ENCODE data around the gene GTPBP8. TPM values are rescaled to one million over a fixed set of nuclear protein-coding genes. Genes with fewer than 3 reads are reported as not detected.
A peak's percentile ranks its signal among the peaks of the same experiment; 100 is the strongest.

Gene GTPBP8
- total and polyA plus RNA-seq, 2 of the 13 experiments (the other 11 are each of a cell fraction or from before 2014, with no cell fraction given): 12.5 to 16.7 TPM

DNA sequence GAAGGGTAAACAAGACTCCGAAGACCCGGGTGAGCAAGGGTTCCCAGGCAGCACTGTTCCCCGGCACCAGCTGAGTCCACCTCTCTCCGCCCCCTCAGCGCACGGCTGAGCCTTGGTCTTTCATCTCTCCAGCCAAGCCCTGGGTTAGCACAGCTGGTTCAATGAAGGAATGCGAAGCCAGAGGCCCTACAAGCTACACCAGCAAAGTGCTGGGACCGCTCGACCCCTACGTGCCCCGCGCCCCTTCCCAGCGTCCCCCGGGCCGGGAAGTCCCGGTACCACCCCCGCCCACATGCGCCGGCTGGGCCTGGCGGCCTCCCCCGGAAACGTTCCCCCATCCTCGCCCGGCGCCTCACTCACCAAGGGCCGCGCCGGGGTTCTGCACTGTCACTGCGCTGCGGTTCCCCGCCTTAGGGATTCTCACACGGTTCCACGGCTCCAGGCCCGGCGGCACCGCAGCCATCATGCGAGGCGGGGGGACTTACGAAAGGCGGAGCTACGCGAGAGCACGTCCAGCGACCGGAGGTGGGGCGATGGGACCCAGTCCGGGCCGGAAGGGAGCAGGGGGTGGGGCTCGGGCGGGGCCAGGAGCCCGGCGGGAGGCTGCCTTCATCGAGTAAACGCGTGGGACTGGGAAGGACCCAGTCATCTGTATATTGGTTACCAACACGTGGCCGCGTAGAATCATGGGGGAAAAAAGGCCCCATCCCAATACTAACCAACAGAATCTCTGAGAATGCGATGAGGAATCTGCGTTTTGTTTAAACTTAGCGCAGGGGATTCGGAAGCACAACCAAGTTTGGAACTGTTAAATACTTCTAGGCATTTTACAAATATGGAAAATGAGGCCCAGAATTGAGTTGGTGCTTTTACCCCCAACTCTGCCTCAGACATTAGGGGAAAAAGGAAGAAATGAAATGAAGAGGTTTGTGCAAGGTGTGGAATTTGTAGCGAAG lies 28.7 kb downstream of the GTPBP8 start (continued):
- no peak for TF ChIP-seq NPAS2 (CRISPR knock-in tag; IDR thresholded peaks at IDR 0.05; ENCODE audit: borderline replicate concordance)
- TF ChIP-seq SALL1 (CRISPR knock-in tag; IDR thresholded peaks at IDR 0.05): peak; percentile 83
- no peak; the same call in 1 of the 2 replicates for TF ChIP-seq ZFP36L1 (CRISPR knock-in tag; IDR thresholded peaks at IDR 0.05)
- no peak for TF ChIP-seq DDIT3 (CRISPR knock-in tag; IDR thresholded peaks at IDR 0.05)
- TF ChIP-seq ZNF768 (CRISPR knock-in tag; IDR thresholded peaks at IDR 0.05): peak; percentile 73
- TF ChIP-seq ZKSCAN5 (CRISPR knock-in tag; IDR thresholded peaks at IDR 0.05): no peak
- TF ChIP-seq, protein P1, sequence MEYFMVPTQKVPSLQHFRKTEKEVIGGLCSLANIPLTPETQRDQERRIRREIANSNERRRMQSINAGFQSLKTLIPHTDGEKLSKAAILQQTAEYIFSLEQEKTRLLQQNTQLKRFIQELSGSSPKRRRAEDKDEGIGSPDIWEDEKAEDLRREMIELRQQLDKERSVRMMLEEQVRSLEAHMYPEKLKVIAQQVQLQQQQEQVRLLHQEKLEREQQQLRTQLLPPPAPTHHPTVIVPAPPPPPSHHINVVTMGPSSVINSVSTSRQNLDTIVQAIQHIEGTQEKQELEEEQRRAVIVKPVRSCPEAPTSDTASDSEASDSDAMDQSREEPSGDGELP (IDR thresholded peaks at IDR 0.05; ENCODE audit: borderline replicate concordance, low read depth): peak; percentile 89; the same call in 1 of the 2 replicates
- no peak for TF ChIP-seq EZH2 (conservative IDR thresholded peaks at IDR 0.05; ENCODE audit: low read depth, low read length)
- peak; percentile 90 for TF ChIP-seq ZC3H13 (CRISPR knock-in tag; IDR thresholded peaks at IDR 0.05)
- no peak; the same call in 1 of the 2 replicates for TF ChIP-seq NFE2L1 (CRISPR knock-in tag; IDR thresholded peaks at IDR 0.05; ENCODE audit: borderline replicate concordance)
- peak; percentile 58; the same call in 1 of the 2 replicates for TF ChIP-seq ZNF614 (CRISPR knock-in tag; IDR thresholded peaks at IDR 0.05; ENCODE audit: borderline replicate concordance)
- TF ChIP-seq ZNF878 (CRISPR knock-in tag; IDR thresholded peaks at IDR 0.05): peak; percentile 61; the same call in 1 of the 2 replicates
- TF ChIP-seq, protein P2, sequence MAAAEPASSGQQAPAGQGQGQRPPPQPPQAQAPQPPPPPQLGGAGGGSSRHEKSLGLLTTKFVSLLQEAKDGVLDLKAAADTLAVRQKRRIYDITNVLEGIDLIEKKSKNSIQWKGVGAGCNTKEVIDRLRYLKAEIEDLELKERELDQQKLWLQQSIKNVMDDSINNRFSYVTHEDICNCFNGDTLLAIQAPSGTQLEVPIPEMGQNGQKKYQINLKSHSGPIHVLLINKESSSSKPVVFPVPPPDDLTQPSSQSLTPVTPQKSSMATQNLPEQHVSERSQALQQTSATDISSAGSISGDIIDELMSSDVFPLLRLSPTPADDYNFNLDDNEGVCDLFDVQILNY (CRISPR knock-in tag; conservative IDR thresholded peaks at IDR 0.05): no peak
- TF ChIP-seq ZBTB46 (CRISPR knock-in tag; IDR thresholded peaks at IDR 0.05; ENCODE audit: borderline replicate concordance): no peak
- TF ChIP-seq NR1H2 (CRISPR knock-in tag; IDR thresholded peaks at IDR 0.05; ENCODE audit: borderline replicate concordance, low read depth): no peak
- TF ChIP-seq PRMT3 (CRISPR knock-in tag; IDR thresholded peaks at IDR 0.05; ENCODE audit: borderline replicate concordance, low read depth): no peak
- TF ChIP-seq, protein P3, sequence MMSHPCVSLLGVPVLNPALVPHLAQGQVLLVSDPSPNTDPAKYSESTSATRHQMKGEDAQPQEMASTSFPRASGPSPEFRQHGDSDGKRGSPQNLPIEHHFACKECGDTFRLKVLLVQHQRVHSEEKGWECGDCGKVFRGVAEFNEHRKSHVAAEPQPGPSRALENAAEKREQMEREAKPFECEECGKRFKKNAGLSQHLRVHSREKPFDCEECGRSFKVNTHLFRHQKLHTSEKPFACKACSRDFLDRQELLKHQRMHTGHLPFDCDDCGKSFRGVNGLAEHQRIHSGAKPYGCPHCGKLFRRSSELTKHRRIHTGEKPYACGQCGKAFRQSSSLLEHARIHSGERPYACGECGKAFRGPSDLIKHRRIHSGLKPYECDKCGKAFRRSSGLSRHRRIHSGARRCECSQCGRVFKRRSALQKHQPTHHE (CRISPR knock-in tag; IDR thresholded peaks at IDR 0.05; ENCODE audit: borderline replicate concordance): peak; percentile 68; the same call in 1 of the 2 replicates
- TF ChIP-seq TAF1 (CRISPR knock-in tag; IDR thresholded peaks at IDR 0.05): peak; percentile 84
- TF ChIP-seq ZNF160 (CRISPR knock-in tag; IDR thresholded peaks at IDR 0.05): peak; percentile 93
